OCI-LY3 (cell line): ENCODE measurements around the gene TTC28.

Source experiments
- H2AFZ ChIP-seq: fragments of 200-600, 300-600 bp; shearing (Covaris generic); 2 replicates; pipeline ENCODE4 v1.6.0; 2014; ENCODE audit warnings: antibody characterized with exemption, low read depth, low read length
- H3K27ac ChIP-seq: fragments of 200-600, 300-600 bp; sonication (generic); 2 replicates; pipeline ENCODE4 v1.5.1; 2014; ENCODE audit warnings: mild to moderate bottlenecking, low read length, moderate library complexity, mixed read lengths
- H3K27me3 ChIP-seq: fragments of 200-600, 300-600 bp; sonication (generic); 2 replicates; pipeline ENCODE4 v1.6.1; 2014; ENCODE audit warnings: low read depth, low read length, mixed read lengths
- H3K36me3 ChIP-seq: fragments of 200-600, 300-600 bp; sonication (generic); replicated peaks from 2 replicates; pipeline ENCODE3; 2014; ENCODE audit warnings: low read depth, low read length, mixed read lengths
- H3K4me1 ChIP-seq: fragments of 300-600, 200-600 bp; sonication (generic); 2 replicates; pipeline ENCODE4 v1.6.1; 2014; ENCODE audit warnings: low read length, mixed read lengths
- H3K4me2 ChIP-seq: fragments of 200-600, 300-600 bp; sonication (generic); 2 replicates; pipeline ENCODE4 v1.6.1; 2014; ENCODE audit warnings: low read length, mixed read lengths
- H3K4me3 ChIP-seq: fragments of 300-600, 200-600 bp; sonication (generic); 2 replicates; pipeline ENCODE4 v1.5.1; 2014; ENCODE audit warnings: antibody characterized with exemption, mild to moderate bottlenecking, low read length, moderate library complexity
- H3K79me2 ChIP-seq: fragments of 300-600, 200-600 bp; shearing (Covaris generic); 2 replicates; pipeline ENCODE4 v1.6.1; 2014; ENCODE audit warnings: mild to moderate bottlenecking, low read length, mixed read lengths
- H3K9ac ChIP-seq: fragments of 300-600, 200-600 bp; shearing (Covaris generic); 2 replicates; pipeline ENCODE4 v1.6.0; 2014; ENCODE audit warnings: mild to moderate bottlenecking, low read length, moderate library complexity
- H3K9me3 ChIP-seq: fragments of 200-600, 300-600 bp; shearing (Covaris generic); 2 replicates; pipeline ENCODE4 v1.6.1; 2014; ENCODE audit warnings: low read length, mixed read lengths; ENCODE audit not compliant: insufficient read depth
- H4K20me1 ChIP-seq: fragments of 200-600, 300-600 bp; sonication (generic); 2 replicates; pipeline ENCODE4 v1.6.1; 2016; ENCODE audit warnings: low read length, mixed read lengths; ENCODE audit not compliant: insufficient read depth
- CTCF ChIP-seq: fragments of 200-600, 300-600 bp; sonication (generic); IDR thresholded peaks from 2 replicates; pipeline ENCODE4 v1.5.1; 2014; ENCODE audit warnings: antibody characterized with exemption, low read length, low read depth
- EZH2phosphoT487 ChIP-seq: fragments of 200-600 bp; shearing (Covaris generic); IDR thresholded peaks from 2 replicates; pipeline ENCODE4 v1.6.1; 2018; ENCODE audit warnings: antibody characterized with exemption, mixed run types, low read depth

TTC28 gene

GRCh38 chr22:28051787-28052356 is 627.8 kb downstream of the TTC28 start:
- Histone ChIP-seq H3K36me3 (no peaks in the 10 kb centered on the region), H3K9ac (no peak overlapping the region), H4K20me1 (no peaks in the 10 kb centered on the region), H3K4me3 (no peak overlapping the region), H3K27me3 (no peaks in the 10 kb centered on the region), H3K4me2 (no peak overlapping the region), H3K79me2 (no peaks in the 10 kb centered on the region), H3K27ac (no peak overlapping the region), H2AFZ (no peak overlapping the region), H3K4me1 (no peaks in the 10 kb centered on the region), H3K9me3 (no peaks in the 10 kb centered on the region)
- TF ChIP-seq EZH2phosphoT487 (no peak), CTCF (peak; percentile 94)

DNA sequence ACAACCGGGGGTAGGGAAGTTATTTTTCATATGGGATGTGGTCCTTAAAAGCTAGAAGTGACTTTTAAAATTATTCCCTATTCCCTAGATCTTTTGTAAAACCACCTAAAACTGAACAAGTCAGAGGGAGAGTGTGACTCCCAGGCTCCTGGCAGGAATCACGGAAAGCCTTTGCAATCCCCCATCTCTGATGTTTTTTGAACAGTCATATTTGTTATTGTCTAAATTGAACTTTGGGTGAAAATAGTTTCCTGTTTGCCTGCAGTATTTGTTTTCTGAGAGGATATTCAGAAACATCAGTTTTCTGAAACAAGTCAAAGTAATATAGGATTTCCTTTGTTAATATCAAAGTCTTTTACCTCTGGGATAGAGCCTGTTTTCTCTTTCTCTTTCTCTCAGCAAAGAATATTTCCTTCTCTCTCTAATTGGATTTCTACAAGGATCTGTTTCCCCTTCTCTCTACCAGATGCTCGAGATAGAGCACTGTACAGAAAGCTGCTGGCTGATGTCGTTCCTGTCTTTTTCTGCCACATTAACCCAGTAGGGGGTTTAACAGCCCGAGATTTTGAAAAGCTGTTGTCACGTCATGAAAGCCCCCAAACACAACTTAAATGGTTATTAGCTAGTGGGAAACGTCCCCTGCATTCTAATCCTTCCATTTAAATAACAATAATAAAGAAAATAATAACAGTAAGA is 628.4 kb downstream of the TTC28 start:
- no peak overlapping the region for H3K9ac ChIP-seq
- H3K27ac ChIP-seq: no peak overlapping the region
- H3K9me3 ChIP-seq: no peaks in the 10 kb centered on the region
- no peak overlapping the region for H3K4me3 ChIP-seq
- H3K27me3 ChIP-seq: no peaks in the 10 kb centered on the region
- no peak for TF ChIP-seq EZH2phosphoT487
- no peak for TF ChIP-seq CTCF
- H3K4me1 ChIP-seq: peaks cover under 1% of the 10 kb centered on the region; the same call in 1 of the 2 replicates
- no peaks in the 10 kb centered on the region for H3K36me3 ChIP-seq
- H3K4me2 ChIP-seq: no peak overlapping the region
- H3K79me2 ChIP-seq: no peaks in the 10 kb centered on the region
- no peaks in the 10 kb centered on the region for H4K20me1 ChIP-seq
- no peak overlapping the region for H2AFZ ChIP-seq

GRCh38 chr22:28048529-28048928 is 631.1 kb downstream of the TTC28 start:
- Histone ChIP-seq H3K4me2 (no peak overlapping the region), H3K9ac (no peak overlapping the region), H3K36me3 (no peaks in the 10 kb centered on the region), H3K27me3 (no peaks in the 10 kb centered on the region), H2AFZ (no peak overlapping the region), H3K4me3 (no peak overlapping the region), H3K9me3 (no peaks in the 10 kb centered on the region), H3K79me2 (no peaks in the 10 kb centered on the region), H3K27ac (no peak overlapping the region), H4K20me1 (no peaks in the 10 kb centered on the region), H3K4me1 (peaks cover 16% of the 10 kb centered on the region)
- TF ChIP-seq EZH2phosphoT487 (no peak), CTCF (no peak)

- H4K20me1 ChIP-seq: no peaks in the 10 kb centered on the region
These were observed 631.9 kb downstream of the TTC28 start for GRCh38 chr22:28047740-28048139.

More at GRCh38 chr22:28047740-28048139, 631.9 kb downstream of the TTC28 start:
- H3K79me2 ChIP-seq: no peaks in the 10 kb centered on the region
- no peak overlapping the region for H3K27ac ChIP-seq
- peaks cover 16% of the 10 kb centered on the region for H3K4me1 ChIP-seq
- H3K4me2 ChIP-seq: no peak overlapping the region
- H3K9ac ChIP-seq: no peak overlapping the region
- H2AFZ ChIP-seq: no peak overlapping the region
- no peak overlapping the region for H3K4me3 ChIP-seq
- no peaks in the 10 kb centered on the region for H3K9me3 ChIP-seq
- TF ChIP-seq EZH2phosphoT487 (no peak), CTCF (no peak)
- H3K27me3 ChIP-seq: no peaks in the 10 kb centered on the region
- H3K36me3 ChIP-seq: no peaks in the 10 kb centered on the region
